Ascending aorta (tissue), 2 donors: ENCODE results near the gene E2F1. TPM values are rescaled to one million over a fixed set of nuclear protein-coding genes. Genes with fewer than 3 reads are reported as not detected.

Experiments
- DNase-seq, 2 donors: peaks; one replicate each; pipeline ENCODE4 v3.0.0-alpha.2; 2019; ENCODE audit warnings: low spot score in 2 of 2
- H3K27ac ChIP-seq, 2 donors: fragments of 200-600 bp; sonication (generic); one replicate each; pipeline ENCODE4 v1.5.1; 2016 to 2017; ENCODE audit warnings: mild to moderate bottlenecking in 1 of 2
- H3K27me3 ChIP-seq: fragments of 200-600 bp; sonication (generic); one replicate; pipeline ENCODE4 v1.5.1; 2017
- H3K36me3 ChIP-seq, 2 donors: fragments of 200-600 bp; sonication (generic); one replicate each; pipeline ENCODE4 v1.5.1; 2016
- H3K4me1 ChIP-seq, 2 donors: fragments of 200-600 bp; sonication (generic); one replicate each; pipeline ENCODE4 v1.5.1; 2016 to 2017; ENCODE audit warnings: mild to moderate bottlenecking in 1 of 2
- H3K4me3 ChIP-seq, 2 donors: fragments of 200-600 bp; sonication (generic); one replicate each; pipeline ENCODE4 v1.5.1; 2016 to 2017; ENCODE audit warnings: mild to moderate bottlenecking in 1 of 2
- H3K9me3 ChIP-seq, 2 donors: fragments of 200-600 bp; sonication (generic); one replicate each; pipeline ENCODE4 v1.5.1; 2016
- CTCF ChIP-seq, 3 experiments: fragments of 200-600 bp in 2 of 3; fragments of 450-650 bp in 1 of 3; sonication (generic) in 2 of 3; IDR thresholded peaks; one replicate each; pipeline ENCODE4 v1.5.1; 2016 to 2019; ENCODE audit warnings: antibody characterized with exemption in 3 of 3, mild to moderate bottlenecking in 1 of 3, moderate library complexity in 1 of 3
- intact Hi-C: fragments of 100-400 bp; cut with DNase I; formaldehyde crosslinking; loops from one replicate; pipeline ENCODE4 v1.15.1; 2023
- total RNA-seq: library from RNA; depleted of rRNA; stranded (reverse); fragments of >200 nt; gene quantifications from one replicate; pipeline ENCODE4 v1.1.0, GENCODE V29; 2016

Gene E2F1
- total RNA-seq, 1 donor from 2014 or later, result 0.53 TPM

- Histone ChIP-seq H3K4me3 (no peak overlapping the region), H3K36me3 (no peaks in the 10 kb centered on the region), H3K9me3 (no peaks in the 10 kb centered on the region), H3K27ac (peak overlapping the region; percentile 90 to 93), H3K27me3 (no peaks in the 10 kb centered on the region), H3K4me1 (peaks cover 11 to 25% of the 10 kb centered on the region in 2 donors)
- DNase-seq, result no peak
- intact Hi-C loops, result no loop called here
- TF ChIP-seq CTCF (IDR thresholded peaks at IDR 0.05), result no peak
These were observed 7.8 kb upstream of the E2F1 start for GRCh38 chr20:33693741-33694638.

GRCh38 chr20:33693289-33693688, 7.1 kb upstream of the E2F1 start:
- Histone ChIP-seq H3K27me3 (no peaks in the 10 kb centered on the region), H3K9me3 (no peaks in the 10 kb centered on the region), H3K27ac (peak overlapping the region; percentile 90 to 93), H3K36me3 (no peaks in the 10 kb centered on the region), H3K4me3 (no peak overlapping the region), H3K4me1 (peaks cover 11 to 25% of the 10 kb centered on the region in 2 donors)
- intact Hi-C loops, result no loop called here
- TF ChIP-seq CTCF (IDR thresholded peaks at IDR 0.05), result no peak
- DNase-seq, result no peak

- intact Hi-C loops, result no loop called here
- Histone ChIP-seq H3K4me1 (peaks cover 14 to 17% of the 10 kb centered on the region in 2 donors), H3K27ac (no peak overlapping the region), H3K4me3 (no peak overlapping the region), H3K27me3 (no peaks in the 10 kb centered on the region), H3K9me3 (no peaks in the 10 kb centered on the region), H3K36me3 (no peaks in the 10 kb centered on the region)
- no peak for TF ChIP-seq CTCF (IDR thresholded peaks at IDR 0.05)
- DNase-seq, result no peak
These were observed 3.8 kb upstream of the E2F1 start for GRCh38 chr20:33689973-33690372.

- H3K4me3 ChIP-seq, result no peak overlapping the region
- no peaks in the 10 kb centered on the region for H3K36me3 ChIP-seq
- DNase-seq, result no peak
- TF ChIP-seq CTCF (IDR thresholded peaks at IDR 0.05), result no peak
- intact Hi-C loops, result no loop called here
- H3K9me3 ChIP-seq, result no peaks in the 10 kb centered on the region
- H3K27ac ChIP-seq, result no peak overlapping the region
- peaks cover 12% of the 10 kb centered on the region in 2 donors for H3K4me1 ChIP-seq
- H3K27me3 ChIP-seq, result no peaks in the 10 kb centered on the region
These were observed 3.3 kb upstream of the E2F1 start for GRCh38 chr20:33689493-33689892.

GRCh38 chr20:33688938-33689424, 2.8 kb upstream of the E2F1 start:
- Histone ChIP-seq H3K4me3 (no peak overlapping the region), H3K27ac (no peak overlapping the region), H3K36me3 (no peaks in the 10 kb centered on the region), H3K9me3 (no peaks in the 10 kb centered on the region), H3K4me1 (peaks cover 7% of the 10 kb centered on the region in 2 donors), H3K27me3 (no peaks in the 10 kb centered on the region)
- TF ChIP-seq CTCF (IDR thresholded peaks at IDR 0.05), result no peak
- intact Hi-C loops, result no loop called here
- no peak for DNase-seq
